HEK293 (cell line): Measurements from ENCODE around the gene C3orf49.

Experiments used
- ATF2 ChIP-seq: fragments of 450-650 bp; formaldehyde crosslinking; IDR thresholded peaks from 2 replicates; pipeline ENCODE4 v1.5.1; 2016; ENCODE audit warnings: missing biosample characterization, missing genetic modification characterization, low read depth
- BCL6B ChIP-seq: fragments of 450-650 bp; formaldehyde crosslinking; IDR thresholded peaks from 2 replicates; pipeline ENCODE4 v1.5.1; 2017; ENCODE audit warnings: missing biosample characterization, missing genetic modification characterization
- KLF17 ChIP-seq: fragments of 450-650 bp; formaldehyde crosslinking; IDR thresholded peaks from 2 replicates; pipeline ENCODE4 v1.5.1; 2016; ENCODE audit warnings: missing biosample characterization, missing genetic modification characterization
- KLF9 ChIP-seq: fragments of 450-650 bp; formaldehyde crosslinking; IDR thresholded peaks from 2 replicates; pipeline ENCODE4 v1.5.1; 2016; ENCODE audit warnings: missing biosample characterization, missing genetic modification characterization, low read depth
- PATZ1 ChIP-seq: fragments of 450-650 bp; formaldehyde crosslinking; IDR thresholded peaks from 2 replicates; pipeline ENCODE4 v1.5.1; 2016; ENCODE audit warnings: missing biosample characterization, missing genetic modification characterization
- PBX3 ChIP-seq: sonication (generic); formaldehyde crosslinking; IDR thresholded peaks from 2 replicates; pipeline ENCODE4 v1.8.1; 2022; ENCODE audit warnings: mild to moderate bottlenecking, moderate library complexity, missing genetic modification reagents
- SCRT1 ChIP-seq: fragments of 450-650 bp; formaldehyde crosslinking; IDR thresholded peaks from 2 replicates; pipeline ENCODE4 v1.5.1; 2016; ENCODE audit warnings: missing biosample characterization, missing genetic modification characterization, borderline replicate concordance
- SP3 ChIP-seq: fragments of 450-650 bp; formaldehyde crosslinking; IDR thresholded peaks from 2 replicates; pipeline ENCODE4 v1.5.1; 2016; ENCODE audit warnings: missing biosample characterization, missing genetic modification characterization
- SP7 ChIP-seq: fragments of 450-650 bp; formaldehyde crosslinking; IDR thresholded peaks from 2 replicates; pipeline ENCODE4 v1.5.1; 2016; ENCODE audit warnings: missing biosample characterization, missing genetic modification characterization
- YY2 ChIP-seq: fragments of 450-650 bp; formaldehyde crosslinking; IDR thresholded peaks from 2 replicates; pipeline ENCODE4 v1.5.1; 2016; ENCODE audit warnings: missing biosample characterization, missing genetic modification characterization
- ZBTB20 ChIP-seq: fragments of 450-650 bp; formaldehyde crosslinking; IDR thresholded peaks from 2 replicates; pipeline ENCODE4 v1.5.1; 2016; ENCODE audit warnings: missing biosample characterization, missing genetic modification characterization
- ZBTB49 ChIP-seq: fragments of 450-650 bp; formaldehyde crosslinking; IDR thresholded peaks from 2 replicates; pipeline ENCODE4 v1.5.1; 2016; ENCODE audit warnings: missing biosample characterization, missing genetic modification characterization, low read depth
- ZNF121 ChIP-seq: fragments of 450-650 bp; formaldehyde crosslinking; IDR thresholded peaks from 2 replicates; pipeline ENCODE4 v1.5.1; 2016; ENCODE audit warnings: missing biosample characterization, missing genetic modification characterization
- ZNF133 ChIP-seq: fragments of 450-650 bp; formaldehyde crosslinking; IDR thresholded peaks from 2 replicates; pipeline ENCODE4 v1.5.1; 2016; ENCODE audit warnings: missing biosample characterization, missing genetic modification characterization
- ZNF2 ChIP-seq: fragments of 450-650 bp; formaldehyde crosslinking; IDR thresholded peaks from 2 replicates; pipeline ENCODE4 v1.5.1; 2016; ENCODE audit warnings: missing biosample characterization, missing genetic modification characterization
- ZNF37A ChIP-seq: fragments of 450-650 bp; IDR thresholded peaks from 2 replicates; pipeline ENCODE4 v1.5.1; 2018; ENCODE audit warnings: missing biosample characterization, missing genetic modification characterization
- ZNF423 ChIP-seq: fragments of 450-650 bp; formaldehyde crosslinking; IDR thresholded peaks from 2 replicates; pipeline ENCODE4 v1.5.1; 2016; ENCODE audit warnings: missing biosample characterization, missing genetic modification characterization
- ZNF48 ChIP-seq: fragments of 450-650 bp; formaldehyde crosslinking; IDR thresholded peaks from 2 replicates; pipeline ENCODE4 v1.5.1; 2016; ENCODE audit warnings: missing biosample characterization, missing genetic modification characterization
- ZNF530 ChIP-seq: fragments of 450-650 bp; formaldehyde crosslinking; IDR thresholded peaks from 2 replicates; pipeline ENCODE4 v1.5.1; 2016; ENCODE audit warnings: low read depth, missing biosample characterization, missing genetic modification characterization
- ZNF549 ChIP-seq: fragments of 450-650 bp; IDR thresholded peaks from 2 replicates; pipeline ENCODE4 v1.5.1; 2018; ENCODE audit warnings: missing biosample characterization, missing genetic modification characterization, mild to moderate bottlenecking, inconsistent platforms, moderate library complexity
- ZNF704 ChIP-seq: fragments of 450-650 bp; formaldehyde crosslinking; IDR thresholded peaks from 2 replicates; pipeline ENCODE4 v1.5.1; 2016; ENCODE audit warnings: missing biosample characterization, missing genetic modification characterization
- ZNF830 ChIP-seq: fragments of 450-650 bp; IDR thresholded peaks from 2 replicates; pipeline ENCODE4 v1.5.0; 2018; ENCODE audit warnings: missing biosample characterization, missing genetic modification characterization, low read depth, mild to moderate bottlenecking, moderate library complexity

The C3orf49 gene

GRCh38 chr3:63809607-63810006, 9.5 kb upstream of the C3orf49 start (continued):
- TF ChIP-seq ZNF423, result no peak
- no peak for TF ChIP-seq ZBTB20 (tag by site-specific recombination)
- TF ChIP-seq ZNF48 (tag by site-specific recombination), result no peak
- no peak for TF ChIP-seq ZNF2
- no peak for TF ChIP-seq PBX3
- TF ChIP-seq BCL6B (tag by site-specific recombination), result no peak
- no peak for TF ChIP-seq ZNF37A (tag by site-specific recombination)
- TF ChIP-seq KLF17 (tag by site-specific recombination), result no peak
- no peak for TF ChIP-seq ATF2 (tag by site-specific recombination)
- TF ChIP-seq ZNF549 (tag by site-specific recombination), result no peak
- no peak for TF ChIP-seq YY2
- TF ChIP-seq PATZ1 (tag by site-specific recombination), result no peak
- TF ChIP-seq SCRT1, result no peak
- TF ChIP-seq ZNF121 (tag by site-specific recombination), result no peak
- no peak for TF ChIP-seq ZNF133 (tag by site-specific recombination)
- 0 out of 2 replicates have a peak, but pooled peaks have one; percentile 27 for TF ChIP-seq SP7 (tag by site-specific recombination)
- TF ChIP-seq ZNF830 (tag by site-specific recombination), result no peak
- no peak for TF ChIP-seq ZBTB49 (tag by site-specific recombination)
- no peak for TF ChIP-seq KLF9 (tag by site-specific recombination)
- TF ChIP-seq ZNF704 (tag by site-specific recombination), result no peak
- no peak for TF ChIP-seq ZNF530 (tag by site-specific recombination)
- TF ChIP-seq SP3 (tag by site-specific recombination), result peak; percentile 35; the same call in 1 of the 2 replicates
